Measurements from ENCODE around the gene GAS6.

The GAS6 gene

DNA sequence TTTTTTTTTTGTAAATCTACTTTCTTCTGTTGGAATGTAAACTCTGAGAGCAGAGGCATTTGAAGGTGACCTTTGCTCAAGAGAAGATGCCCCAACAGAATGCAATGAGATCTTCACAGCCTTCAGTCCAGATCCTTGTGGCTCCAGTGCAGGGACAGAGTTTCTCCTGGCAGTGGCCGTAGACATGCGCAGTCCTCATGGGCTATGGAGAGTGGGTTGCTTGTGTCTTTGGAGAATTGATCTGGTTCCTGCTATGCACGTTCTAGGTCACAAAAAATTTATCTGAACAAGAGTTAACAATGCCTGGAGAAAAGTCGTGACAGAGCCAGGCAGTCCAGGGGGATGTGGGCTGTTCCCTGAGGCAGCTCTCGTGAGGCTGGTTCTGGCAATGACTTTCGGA is 74.7 kb downstream of the GAS6 start:
- no peak overlapping the region for H3K4me3 ChIP-seq (ENCODE audit: low read length)
- no peak for DNase-seq (ENCODE audit: low read depth)
- TF ChIP-seq, protein P1, sequence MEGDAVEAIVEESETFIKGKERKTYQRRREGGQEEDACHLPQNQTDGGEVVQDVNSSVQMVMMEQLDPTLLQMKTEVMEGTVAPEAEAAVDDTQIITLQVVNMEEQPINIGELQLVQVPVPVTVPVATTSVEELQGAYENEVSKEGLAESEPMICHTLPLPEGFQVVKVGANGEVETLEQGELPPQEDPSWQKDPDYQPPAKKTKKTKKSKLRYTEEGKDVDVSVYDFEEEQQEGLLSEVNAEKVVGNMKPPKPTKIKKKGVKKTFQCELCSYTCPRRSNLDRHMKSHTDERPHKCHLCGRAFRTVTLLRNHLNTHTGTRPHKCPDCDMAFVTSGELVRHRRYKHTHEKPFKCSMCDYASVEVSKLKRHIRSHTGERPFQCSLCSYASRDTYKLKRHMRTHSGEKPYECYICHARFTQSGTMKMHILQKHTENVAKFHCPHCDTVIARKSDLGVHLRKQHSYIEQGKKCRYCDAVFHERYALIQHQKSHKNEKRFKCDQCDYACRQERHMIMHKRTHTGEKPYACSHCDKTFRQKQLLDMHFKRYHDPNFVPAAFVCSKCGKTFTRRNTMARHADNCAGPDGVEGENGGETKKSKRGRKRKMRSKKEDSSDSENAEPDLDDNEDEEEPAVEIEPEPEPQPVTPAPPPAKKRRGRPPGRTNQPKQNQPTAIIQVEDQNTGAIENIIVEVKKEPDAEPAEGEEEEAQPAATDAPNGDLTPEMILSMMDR (IDR thresholded peaks at IDR 0.05; ENCODE audit: insufficient read depth, low read depth, low read length, missing control alignments), result no peak

DNA sequence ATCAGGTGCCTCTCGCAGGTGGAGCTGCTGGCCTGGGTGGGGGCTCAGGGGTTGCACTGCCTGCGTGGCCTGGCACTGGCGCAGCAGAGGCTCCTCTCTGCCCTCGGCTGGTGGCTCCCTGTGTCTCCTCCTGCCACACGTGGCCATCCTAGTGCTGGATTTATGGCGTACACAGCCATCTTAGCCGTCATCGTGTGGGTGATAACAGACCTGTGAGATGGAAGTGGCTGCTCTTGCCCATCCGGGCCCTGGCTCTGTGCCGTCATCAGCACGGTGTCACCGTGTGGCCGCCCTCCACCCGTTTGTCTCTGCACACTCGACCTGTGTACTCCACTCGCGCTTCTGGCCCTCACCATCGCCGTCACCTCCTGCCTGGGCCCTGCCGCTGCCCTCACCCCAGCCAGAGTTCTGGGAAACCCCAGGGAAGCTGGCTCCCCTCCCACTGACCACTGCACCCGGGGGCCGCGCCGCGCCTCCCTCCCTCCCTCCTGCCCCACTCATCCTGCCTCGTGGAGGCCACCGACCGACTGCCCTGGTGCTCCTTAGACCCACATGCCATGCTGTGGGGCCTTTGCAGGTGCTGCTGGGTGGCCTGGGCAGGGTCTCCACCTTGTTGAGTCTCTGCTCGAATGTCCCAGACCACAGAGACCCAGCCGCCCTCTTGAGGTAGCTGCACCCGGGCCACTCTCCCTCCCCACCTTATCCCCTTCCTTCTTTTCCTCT is 75.3 kb downstream of the GAS6 start:
- no peak overlapping the region for H3K4me3 ChIP-seq (ENCODE audit: low read length)
- no peak for DNase-seq (ENCODE audit: low read depth)
- TF ChIP-seq, protein P1 (IDR thresholded peaks at IDR 0.05; ENCODE audit: insufficient read depth, low read depth, low read length, missing control alignments), result no peak

DNA sequence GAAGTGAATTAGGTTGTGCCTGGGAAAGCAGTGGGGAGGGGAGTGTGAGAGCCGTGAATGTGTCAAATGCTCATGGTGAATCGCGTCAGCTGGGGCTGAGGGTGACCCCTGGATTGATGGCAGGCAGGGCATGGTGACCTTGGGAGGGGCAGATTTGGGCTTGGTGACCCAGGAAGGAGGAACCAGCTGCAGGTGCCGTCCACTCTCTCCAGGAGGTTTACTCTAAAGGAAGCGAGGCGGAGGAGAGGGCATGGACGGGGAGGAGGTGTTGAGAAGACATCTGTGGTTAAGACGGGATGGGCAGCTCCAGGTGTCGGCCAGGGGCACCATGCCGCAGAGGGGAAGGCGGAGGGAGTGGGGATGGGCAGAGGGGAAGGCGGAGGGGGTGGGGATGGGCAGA is 76.2 kb downstream of the GAS6 start:
- TF ChIP-seq, protein P1 (IDR thresholded peaks at IDR 0.05; ENCODE audit: insufficient read depth, low read depth, low read length, missing control alignments), result no peak
- no peak overlapping the region for H3K4me3 ChIP-seq (ENCODE audit: low read length)

DNA sequence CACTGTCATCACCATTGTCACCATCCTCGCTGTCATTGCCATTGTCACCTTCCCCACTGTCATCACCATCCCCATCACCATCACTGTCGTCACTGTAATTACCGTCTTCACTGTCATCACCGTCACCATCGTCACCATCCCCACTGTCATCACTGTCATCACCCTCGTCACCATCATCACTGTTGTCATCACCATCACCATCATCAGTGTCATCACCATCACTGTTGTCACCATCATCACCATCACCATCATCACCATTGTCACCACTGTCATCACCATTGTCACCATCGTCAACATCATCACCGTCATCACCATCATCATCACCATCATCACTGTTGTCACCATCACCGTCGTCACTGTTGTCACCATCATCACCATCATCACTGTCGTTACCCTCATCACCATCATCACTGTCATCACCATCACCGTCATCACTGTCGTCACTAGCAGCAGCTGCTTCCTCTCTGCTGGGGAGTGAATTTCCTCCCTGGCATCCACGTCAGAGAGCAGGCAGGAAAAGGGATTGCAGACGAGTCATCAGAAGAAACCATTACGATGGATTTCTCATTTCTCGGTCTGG is 77.5 kb downstream of the GAS6 start:
- H3K4me3 ChIP-seq (ENCODE audit: low read length), result no peak overlapping the region
- TF ChIP-seq, protein P1 (IDR thresholded peaks at IDR 0.05; ENCODE audit: insufficient read depth, low read depth, low read length, missing control alignments), result no peak
- DNase-seq (ENCODE audit: low read depth), result peak; percentile 45

More for the DNA sequence above, 76.2 kb downstream of the GAS6 start:
- no peak for DNase-seq (ENCODE audit: low read depth)

DNA sequence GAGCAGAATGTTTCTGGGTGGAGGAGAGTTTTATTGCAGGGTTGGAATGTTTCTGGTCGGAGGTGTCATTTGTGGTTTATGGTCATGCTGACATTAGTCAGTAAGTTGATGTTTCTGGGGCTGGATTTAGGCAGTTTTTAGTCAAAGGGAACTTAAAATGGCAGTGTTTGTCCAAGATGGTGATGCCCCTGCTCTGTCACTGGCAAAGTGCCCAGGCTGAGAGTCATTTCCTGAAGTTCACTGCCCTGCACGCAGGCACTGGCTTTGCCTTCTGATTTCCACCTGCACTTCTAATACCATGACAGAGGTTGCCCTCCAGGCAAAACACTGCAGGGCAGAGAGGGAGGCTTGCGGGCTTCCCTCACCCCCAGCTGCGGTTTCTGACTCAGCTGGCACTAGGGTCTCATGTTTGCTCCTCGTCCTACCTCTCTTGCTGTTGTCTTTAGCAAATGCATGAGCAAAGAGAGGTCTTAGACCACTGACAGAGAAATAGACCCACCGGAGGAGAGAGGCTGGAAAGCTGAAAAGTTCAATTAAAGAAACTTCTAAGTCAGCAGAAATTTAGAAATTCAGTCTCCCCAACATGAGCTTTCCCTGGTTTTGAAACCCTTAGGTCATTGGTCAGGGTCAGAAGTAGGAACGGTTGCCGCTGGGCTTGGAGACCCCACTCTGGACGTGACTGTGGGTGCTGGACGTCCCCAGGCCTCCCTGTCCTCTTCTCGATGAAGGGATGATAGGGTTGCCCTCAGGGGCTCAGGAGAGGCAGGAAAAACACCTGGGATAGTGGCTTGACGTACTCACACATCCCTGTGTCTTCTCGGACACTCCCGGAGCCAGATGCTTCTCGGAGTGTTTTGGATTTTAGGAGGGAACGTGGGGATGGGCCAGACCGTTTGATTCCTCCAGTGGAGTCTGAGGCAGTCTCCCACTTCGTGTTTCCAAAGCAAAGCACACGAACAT is 78.5 kb downstream of the GAS6 start:
- peak; percentile 83 for DNase-seq (ENCODE audit: low read depth)
- no peak overlapping the region for H3K4me3 ChIP-seq (ENCODE audit: low read length)
- TF ChIP-seq, protein P1 (IDR thresholded peaks at IDR 0.05; ENCODE audit: insufficient read depth, low read depth, low read length, missing control alignments), result no peak

DNA sequence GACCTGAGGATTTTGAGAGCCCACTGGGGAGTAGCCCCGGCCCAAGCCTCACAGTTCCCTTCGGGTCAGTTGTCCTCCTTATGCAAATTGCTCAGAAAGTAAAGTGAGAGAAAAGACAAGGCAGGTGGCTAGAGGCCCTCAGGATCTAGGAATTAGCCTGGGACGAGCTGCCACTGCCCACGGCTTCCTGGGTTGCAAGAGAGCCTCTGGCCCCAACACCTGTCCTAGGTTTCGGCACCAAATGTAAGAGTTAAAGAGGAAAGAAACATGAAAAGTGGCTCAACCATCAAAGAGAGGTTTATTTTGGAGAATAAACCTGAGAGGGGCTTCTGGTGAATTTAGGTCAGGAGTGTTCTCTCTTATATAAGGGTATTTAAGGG is 79.2 kb downstream of the GAS6 start:
- H3K4me3 ChIP-seq (ENCODE audit: low read length), result no peak overlapping the region
- TF ChIP-seq, protein P1 (IDR thresholded peaks at IDR 0.05; ENCODE audit: insufficient read depth, low read depth, low read length, missing control alignments), result no peak
- DNase-seq (ENCODE audit: low read depth), result no peak
